Choroid plexus epithelial cell (primary cell): ENCODE data around the gene DLEU7.

ENCODE experiments used
- DNase-seq: peaks from one replicate; pipeline ENCODE4 v3.0.0-alpha.2; 2010; ENCODE audit warnings: low read depth
- H3K4me3 ChIP-seq: 2 replicates; pipeline ENCODE4 v1.5.1; 2011; ENCODE audit warnings: low read depth, mild to moderate bottlenecking, control low read depth, low read length, moderate library complexity
- CTCF ChIP-seq: conservative IDR thresholded peaks from 2 replicates; pipeline ENCODE4 v1.5.1; 2011; ENCODE audit warnings: low read depth, mild to moderate bottlenecking, control low read depth, inconsistent platforms, low read length, moderate library complexity

DLEU7 gene

GRCh38 chr13:50787316-50788195 is 55.9 kb downstream of the DLEU7 start:
- no peak for DNase-seq
- no peak for TF ChIP-seq CTCF
- no peak overlapping the region for H3K4me3 ChIP-seq

- no peak overlapping the region for H3K4me3 ChIP-seq
- no peak for TF ChIP-seq CTCF
- DNase-seq: no peak
Measured at GRCh38 chr13:50783717-50784290, 59.7 kb downstream of the DLEU7 start.

GRCh38 chr13:50783066-50783465 is 60.4 kb downstream of the DLEU7 start:
- no peak overlapping the region for H3K4me3 ChIP-seq
- DNase-seq: no peak
- TF ChIP-seq CTCF: no peak

- H3K4me3 ChIP-seq: no peak overlapping the region
- TF ChIP-seq CTCF: no peak
- no peak for DNase-seq
Measured at GRCh38 chr13:50780201-50781015, 63.1 kb downstream of the DLEU7 start.

GRCh38 chr13:50779443-50780200 is 63.9 kb downstream of the DLEU7 start:
- H3K4me3 ChIP-seq: no peak overlapping the region
- no peak for TF ChIP-seq CTCF
- DNase-seq: no peak
